Brain microvascular endothelial cell (primary cell): Measurements from ENCODE around the gene EHD4.

Source experiments
- DNase-seq: peaks from one replicate; pipeline ENCODE4 v3.0.0-alpha.2; 2020
- H3K27ac ChIP-seq: fragments of 250-450 bp; sonication (Bioruptor Pico); 2 replicates; pipeline ENCODE4 v1.5.1; 2020; ENCODE audit warnings: mild to moderate bottlenecking, moderate library complexity
- H3K27me3 ChIP-seq: fragments of 250-450 bp; sonication (Bioruptor Pico); replicated peaks from 2 replicates; pipeline ENCODE4 v1.5.1; 2020; ENCODE audit warnings: mild to moderate bottlenecking
- H3K36me3 ChIP-seq: fragments of 250-450 bp; sonication (Bioruptor Pico); replicated peaks from 2 replicates; pipeline ENCODE4 v1.5.1; 2020; ENCODE audit warnings: mild to moderate bottlenecking
- H3K4me3 ChIP-seq: 2 replicates; pipeline ENCODE4 v1.5.1; 2011; ENCODE audit warnings: low read depth, mild to moderate bottlenecking, control low read depth, low read length, moderate library complexity
- in situ Hi-C: cut with HindIII; loops from 2 replicates; pipeline ENCODE4 v1.10.0; 2017; ENCODE audit warnings: low sequenced_read_pairs, low pct_ligation_motif_present
- TF ChIP-seq, protein P1 (sequence below): IDR thresholded peaks from 2 replicates; pipeline ENCODE4 v1.5.1; 2011; ENCODE audit warnings: low read depth, mild to moderate bottlenecking, moderate library complexity, low read length, control low read depth, inconsistent platforms; ENCODE audit errors: missing control alignments

Gene EHD4

DNA sequence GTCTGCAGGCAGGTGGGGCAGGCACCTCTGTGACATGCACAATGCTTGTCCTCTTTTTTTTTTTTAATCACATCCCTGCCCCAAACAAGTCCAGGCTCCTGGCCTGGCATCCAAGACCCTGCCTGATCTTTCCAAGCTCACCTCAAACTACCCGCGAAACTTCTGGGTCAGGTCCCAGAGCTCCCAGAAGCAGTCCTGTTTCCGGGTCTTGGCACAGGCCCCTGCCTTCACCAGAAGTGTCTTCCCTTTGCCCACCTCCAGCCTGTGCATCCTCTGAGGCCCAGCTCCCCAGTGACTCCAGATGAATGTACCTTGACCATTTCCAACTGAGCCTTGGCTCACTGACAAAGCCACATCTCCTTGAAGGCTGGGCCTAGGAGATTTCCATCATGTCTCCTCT lies 25.5 kb upstream of the EHD4 start:
- in situ Hi-C loops, result no loop called here
- H3K27me3 ChIP-seq, result peaks cover 4% of the 10 kb centered on the region
- H3K36me3 ChIP-seq, result no peaks in the 10 kb centered on the region
- DNase-seq, result no peak
- H3K27ac ChIP-seq, result no peak overlapping the region
- no peak overlapping the region for H3K4me3 ChIP-seq
- TF ChIP-seq, protein P1, sequence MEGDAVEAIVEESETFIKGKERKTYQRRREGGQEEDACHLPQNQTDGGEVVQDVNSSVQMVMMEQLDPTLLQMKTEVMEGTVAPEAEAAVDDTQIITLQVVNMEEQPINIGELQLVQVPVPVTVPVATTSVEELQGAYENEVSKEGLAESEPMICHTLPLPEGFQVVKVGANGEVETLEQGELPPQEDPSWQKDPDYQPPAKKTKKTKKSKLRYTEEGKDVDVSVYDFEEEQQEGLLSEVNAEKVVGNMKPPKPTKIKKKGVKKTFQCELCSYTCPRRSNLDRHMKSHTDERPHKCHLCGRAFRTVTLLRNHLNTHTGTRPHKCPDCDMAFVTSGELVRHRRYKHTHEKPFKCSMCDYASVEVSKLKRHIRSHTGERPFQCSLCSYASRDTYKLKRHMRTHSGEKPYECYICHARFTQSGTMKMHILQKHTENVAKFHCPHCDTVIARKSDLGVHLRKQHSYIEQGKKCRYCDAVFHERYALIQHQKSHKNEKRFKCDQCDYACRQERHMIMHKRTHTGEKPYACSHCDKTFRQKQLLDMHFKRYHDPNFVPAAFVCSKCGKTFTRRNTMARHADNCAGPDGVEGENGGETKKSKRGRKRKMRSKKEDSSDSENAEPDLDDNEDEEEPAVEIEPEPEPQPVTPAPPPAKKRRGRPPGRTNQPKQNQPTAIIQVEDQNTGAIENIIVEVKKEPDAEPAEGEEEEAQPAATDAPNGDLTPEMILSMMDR, result no peak

DNA sequence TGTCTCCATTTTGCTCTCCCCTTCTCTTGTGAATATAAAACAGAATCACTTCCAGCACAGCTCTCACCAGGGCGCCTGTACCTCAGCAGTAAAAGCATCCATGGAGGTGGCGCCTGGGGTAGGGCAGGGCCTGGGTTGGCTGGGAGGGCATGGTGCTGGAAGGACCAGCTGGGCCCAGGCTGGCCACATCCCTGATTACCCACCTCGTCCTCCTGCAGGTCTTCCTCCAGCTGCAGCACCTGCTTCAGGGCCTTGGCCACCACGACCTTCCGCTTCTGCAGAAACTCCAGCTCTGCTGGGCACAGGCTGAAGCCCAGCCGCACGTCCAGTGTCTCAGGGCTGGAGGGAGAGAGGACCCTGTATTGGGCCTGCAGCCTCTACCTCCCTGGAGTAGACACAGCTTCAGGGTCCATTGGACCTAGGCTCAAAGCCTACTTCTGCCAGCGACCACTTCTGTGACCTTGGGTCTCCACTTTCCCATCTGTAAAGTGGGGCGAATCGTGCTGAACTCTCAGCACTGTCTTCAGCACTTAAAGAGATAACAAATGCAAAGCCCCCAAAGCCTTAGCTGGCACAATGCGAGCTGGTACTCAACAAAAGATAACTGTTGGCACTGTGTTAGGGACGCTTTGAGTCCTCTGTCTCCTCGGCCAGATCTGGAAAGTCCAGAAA lies 24.7 kb upstream of the EHD4 start:
- no peak overlapping the region for H3K4me3 ChIP-seq
- H3K27ac ChIP-seq, result no peak overlapping the region
- in situ Hi-C loops, result no loop called here

DNA sequence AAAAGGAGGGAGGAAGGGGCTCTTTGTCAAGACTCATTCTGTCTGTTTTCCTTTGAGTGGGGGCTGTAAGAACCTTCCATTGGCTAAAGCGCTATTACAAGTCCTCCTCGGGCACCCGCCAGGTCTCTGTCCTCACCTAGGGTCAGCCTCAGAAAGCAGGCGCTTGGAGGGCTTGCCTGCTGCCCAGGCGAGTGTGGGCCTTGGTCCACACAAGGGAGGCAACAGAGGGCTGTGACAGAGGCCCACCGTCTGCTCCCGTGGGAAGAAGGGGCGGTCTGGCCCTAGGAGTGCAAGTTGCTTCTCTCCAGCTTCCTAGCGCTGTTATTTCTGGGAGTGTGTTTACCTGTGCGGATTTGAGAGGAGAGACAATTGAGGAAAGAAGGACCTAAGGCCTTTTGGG lies 24.0 kb upstream of the EHD4 start:
- peaks cover 4% of the 10 kb centered on the region for H3K27me3 ChIP-seq
- DNase-seq, result no peak
- H3K27ac ChIP-seq, result no peak overlapping the region
- H3K4me3 ChIP-seq, result no peak overlapping the region
- H3K36me3 ChIP-seq, result no peaks in the 10 kb centered on the region
- TF ChIP-seq, protein P1, result no peak
- in situ Hi-C loops, result no loop called here

More for the DNA sequence above, 24.7 kb upstream of the EHD4 start:
- DNase-seq, result no peak
- Histone ChIP-seq H3K27me3 (peaks cover 4% of the 10 kb centered on the region), H3K36me3 (no peaks in the 10 kb centered on the region)
- TF ChIP-seq, protein P1, result no peak

DNA sequence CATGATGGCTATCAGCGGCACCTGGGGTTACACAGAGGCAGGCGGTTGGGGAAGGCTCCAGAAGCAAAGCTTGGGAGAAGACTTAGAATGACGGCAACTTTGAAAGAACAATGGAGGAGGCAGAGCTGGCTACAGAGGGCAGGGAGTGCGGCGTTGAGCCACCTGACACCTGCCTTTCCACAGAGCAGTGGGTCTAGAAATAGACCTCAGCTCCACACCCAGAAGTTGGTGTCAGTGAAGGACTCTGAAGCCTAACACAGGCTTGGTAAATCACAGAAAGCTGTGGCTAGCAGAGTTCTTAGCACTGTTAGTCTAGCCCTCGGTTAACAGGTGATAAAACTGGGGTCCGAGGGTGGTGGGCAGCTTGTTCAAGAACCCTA lies 23.1 kb upstream of the EHD4 start:
- in situ Hi-C loops, result no loop called here
- TF ChIP-seq, protein P1, result no peak
- Histone ChIP-seq H3K27me3 (peaks cover 2% of the 10 kb centered on the region), H3K4me3 (no peak overlapping the region), H3K36me3 (no peaks in the 10 kb centered on the region), H3K27ac (no peak overlapping the region)
- no peak for DNase-seq

DNA sequence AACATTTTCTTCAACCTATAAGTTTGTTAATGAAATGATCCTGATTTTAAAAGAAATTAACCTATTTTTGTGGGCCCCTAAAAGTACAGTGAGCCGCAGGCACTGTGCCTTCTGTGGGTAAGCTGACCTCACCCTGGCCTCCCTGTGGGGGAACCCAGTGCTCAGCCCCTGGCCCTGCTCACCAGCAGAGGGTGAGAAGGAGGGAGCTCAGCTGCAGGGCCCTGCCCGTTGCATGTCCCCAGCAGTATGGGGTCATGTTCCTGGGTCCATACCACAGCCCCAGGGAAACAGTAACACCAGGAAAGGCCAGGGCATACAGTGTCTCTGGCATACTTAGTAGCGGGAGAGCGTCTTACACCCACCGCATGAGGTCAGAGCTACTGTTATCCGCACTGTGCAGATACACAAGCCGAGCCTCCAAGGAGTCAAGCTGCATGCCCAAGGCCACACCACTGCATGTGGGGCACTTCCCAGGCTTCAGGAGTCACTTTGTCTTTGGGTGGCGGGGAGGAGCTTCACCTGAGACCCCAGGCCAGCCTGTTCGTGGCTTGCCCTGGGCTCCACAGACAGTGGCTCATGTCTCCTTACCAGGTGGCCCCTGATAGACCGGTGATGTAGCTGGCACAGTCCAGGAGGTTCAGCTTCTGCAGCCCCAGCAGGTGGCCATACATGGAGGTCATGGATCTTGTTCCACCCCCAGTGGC lies 22.6 kb upstream of the EHD4 start:
- no peaks in the 10 kb centered on the region for H3K36me3 ChIP-seq
- no peak overlapping the region for H3K4me3 ChIP-seq
- TF ChIP-seq, protein P1, result no peak
- H3K27me3 ChIP-seq, result peaks cover 2% of the 10 kb centered on the region
- H3K27ac ChIP-seq, result no peak overlapping the region
- DNase-seq, result no peak
- in situ Hi-C loops, result no loop called here
